ENCODE data around the gene PLAGL1.
A peak's percentile ranks its signal among the peaks of the same experiment; 100 is the strongest.
"Not testable (repeated sequence)": the region's sequence is repeated elsewhere in the genome, so short reads cannot be mapped to it uniquely, and the experiment has no call there.

Gene PLAGL1, protein sequence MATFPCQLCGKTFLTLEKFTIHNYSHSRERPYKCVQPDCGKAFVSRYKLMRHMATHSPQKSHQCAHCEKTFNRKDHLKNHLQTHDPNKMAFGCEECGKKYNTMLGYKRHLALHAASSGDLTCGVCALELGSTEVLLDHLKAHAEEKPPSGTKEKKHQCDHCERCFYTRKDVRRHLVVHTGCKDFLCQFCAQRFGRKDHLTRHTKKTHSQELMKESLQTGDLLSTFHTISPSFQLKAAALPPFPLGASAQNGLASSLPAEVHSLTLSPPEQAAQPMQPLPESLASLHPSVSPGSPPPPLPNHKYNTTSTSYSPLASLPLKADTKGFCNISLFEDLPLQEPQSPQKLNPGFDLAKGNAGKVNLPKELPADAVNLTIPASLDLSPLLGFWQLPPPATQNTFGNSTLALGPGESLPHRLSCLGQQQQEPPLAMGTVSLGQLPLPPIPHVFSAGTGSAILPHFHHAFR

DNA sequence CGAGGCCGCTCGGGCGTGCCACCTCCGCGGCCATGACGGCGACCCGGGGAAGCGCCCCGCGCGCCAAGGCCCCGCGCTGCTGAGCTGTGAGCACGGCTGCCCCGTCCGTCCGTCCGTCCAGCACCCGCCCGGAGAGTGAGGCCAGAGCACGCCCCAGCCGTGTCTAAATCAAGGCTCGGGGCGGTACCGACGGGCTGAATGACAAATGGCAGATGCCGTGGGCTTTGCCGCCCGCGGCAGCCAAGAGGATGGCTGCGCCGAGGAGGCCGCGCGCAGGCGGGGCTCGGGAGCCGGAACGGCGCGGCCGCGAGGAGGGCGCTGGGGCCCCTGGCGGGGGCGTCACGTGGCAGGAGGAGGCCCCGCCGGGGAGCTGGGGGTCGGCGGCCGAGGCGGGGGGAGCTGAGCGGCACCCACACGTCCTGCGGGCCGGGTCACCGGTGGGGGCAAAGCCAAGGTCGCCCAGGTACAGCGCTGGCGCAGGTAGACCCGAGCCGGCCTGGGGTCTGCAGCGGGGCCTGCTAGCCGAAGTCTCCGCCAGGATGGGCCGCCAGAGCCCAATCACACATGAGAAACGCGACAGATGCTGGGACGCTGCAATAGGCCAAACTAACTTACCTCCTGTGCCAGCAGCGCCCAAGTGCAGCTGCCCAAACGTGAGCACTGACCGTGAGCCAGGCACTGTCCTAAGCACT lies at the start of gene PLAGL1:
TSS of gene PLAGL1 (minus strand) at position 140 of the 692 bp plus-strand sequence. CDS start 60,123 bp downstream, outside the sequence.
- DNase-seq (ENCODE audit: low read depth): peak; percentile 70

DNA sequence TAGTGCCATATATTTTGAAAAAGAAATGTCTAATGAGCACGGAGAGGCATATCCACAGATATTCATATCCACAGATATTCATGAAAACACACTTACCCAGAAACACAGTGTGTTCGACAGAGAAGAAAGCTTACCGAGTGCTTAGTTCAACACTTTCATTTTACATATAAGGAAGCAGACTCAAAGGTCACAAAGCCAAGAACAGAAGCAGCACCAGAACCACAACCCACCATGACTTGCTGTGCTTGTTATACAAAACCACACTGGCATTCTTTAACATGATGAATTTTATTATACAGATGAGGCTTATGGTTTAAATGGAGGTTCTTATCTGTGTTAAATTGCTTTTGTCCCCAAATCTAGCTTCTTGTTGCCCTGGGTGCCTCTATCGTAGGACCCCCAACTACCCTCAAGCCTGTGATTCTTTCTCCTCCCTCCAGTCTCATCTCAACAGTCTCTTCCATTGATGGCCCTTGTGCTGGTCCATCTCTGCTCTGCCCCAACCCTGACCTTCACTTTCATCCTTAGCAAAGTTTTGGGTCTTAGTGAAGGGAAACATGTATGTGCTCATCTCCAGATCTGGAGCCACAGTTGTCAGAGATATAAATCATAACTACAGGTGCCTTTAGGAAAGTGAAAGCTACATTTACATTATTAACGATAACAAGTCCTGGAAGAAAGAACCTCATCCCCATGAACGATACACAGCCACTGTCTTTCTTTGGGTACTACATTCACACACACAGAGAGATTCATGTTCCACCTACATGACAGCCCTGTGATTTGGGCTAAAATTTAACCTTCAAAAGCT lies 47.3 kb upstream of the PLAGL1 start:
- DNase-seq (ENCODE audit: low read depth): no peak

- DNase-seq (ENCODE audit: low read depth): no peak
Measured at GRCh38 chr6:144053601-144054000, 45.5 kb upstream of the PLAGL1 start.

GRCh38 chr6:144052488-144052887 lies 44.4 kb upstream of the PLAGL1 start:
- DNase-seq (ENCODE audit: low read depth): no peak

GRCh38 chr6:144049386-144049785 lies 41.3 kb upstream of the PLAGL1 start:
- DNase-seq (ENCODE audit: low read depth): no peak

GRCh38 chr6:144047688-144048087 lies 39.6 kb upstream of the PLAGL1 start:
- DNase-seq (ENCODE audit: low read depth): no peak

- DNase-seq (ENCODE audit: low read depth): not testable (repeated sequence)
Measured at GRCh38 chr6:144046672-144047071, 38.6 kb upstream of the PLAGL1 start.

GRCh38 chr6:144044989-144045388 lies 36.9 kb upstream of the PLAGL1 start:
- DNase-seq (ENCODE audit: low read depth): not testable (repeated sequence)

DNA sequence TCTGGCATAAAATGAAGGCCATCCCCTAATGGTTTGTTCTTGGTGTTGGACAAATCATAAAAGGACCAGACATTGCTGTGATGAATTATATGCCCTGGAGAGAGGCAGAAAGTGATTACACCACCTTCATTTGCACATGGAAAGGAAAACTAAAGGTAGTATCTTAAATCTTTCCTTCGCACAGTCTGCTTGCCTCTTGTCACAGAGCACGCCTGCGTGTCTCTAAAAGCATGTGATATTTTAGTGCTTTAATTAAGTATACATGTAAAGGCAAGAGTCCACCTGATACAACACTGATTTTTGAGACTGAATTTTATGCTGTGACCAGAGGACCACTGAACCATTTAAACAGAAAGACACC lies 28.8 kb upstream of the PLAGL1 start:
- no peak for DNase-seq (ENCODE audit: low read depth)

DNA sequence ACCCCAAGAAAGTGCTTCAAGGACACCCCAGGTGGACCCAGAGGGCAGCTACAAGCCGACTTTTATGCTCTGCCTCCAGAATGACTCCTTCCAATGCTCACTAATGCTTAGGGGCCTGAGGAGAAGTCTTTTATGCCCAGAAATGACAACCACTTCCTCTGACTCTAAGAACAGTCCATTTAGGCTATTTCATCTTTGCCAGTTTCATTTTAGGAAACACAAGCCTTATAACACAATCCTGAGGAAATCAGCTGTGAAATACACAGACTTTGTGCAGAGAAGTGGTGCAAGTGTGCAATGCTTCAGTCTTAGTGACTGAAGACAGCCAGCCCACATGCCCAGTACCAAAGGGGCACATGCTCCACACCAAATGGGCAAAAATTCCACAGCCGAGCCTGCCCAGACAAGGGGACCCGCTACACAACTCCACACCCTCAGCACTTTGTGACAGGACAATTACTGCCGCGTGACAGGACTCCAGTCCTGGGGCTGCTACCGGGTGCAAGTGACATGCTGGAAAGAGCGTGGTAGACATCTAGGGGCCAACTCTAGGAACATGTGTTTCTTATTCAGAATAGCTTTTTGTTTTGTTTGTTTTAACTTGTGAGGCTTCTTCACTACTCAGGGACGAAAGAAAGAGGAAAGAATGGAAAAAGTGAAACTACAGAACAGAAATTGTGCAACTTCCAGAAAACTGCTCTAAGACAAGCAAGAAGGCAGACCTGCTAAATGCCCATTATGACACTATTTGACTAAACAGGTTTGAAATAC lies 28.2 kb upstream of the PLAGL1 start:
- DNase-seq (ENCODE audit: low read depth): peak; percentile 79

DNA sequence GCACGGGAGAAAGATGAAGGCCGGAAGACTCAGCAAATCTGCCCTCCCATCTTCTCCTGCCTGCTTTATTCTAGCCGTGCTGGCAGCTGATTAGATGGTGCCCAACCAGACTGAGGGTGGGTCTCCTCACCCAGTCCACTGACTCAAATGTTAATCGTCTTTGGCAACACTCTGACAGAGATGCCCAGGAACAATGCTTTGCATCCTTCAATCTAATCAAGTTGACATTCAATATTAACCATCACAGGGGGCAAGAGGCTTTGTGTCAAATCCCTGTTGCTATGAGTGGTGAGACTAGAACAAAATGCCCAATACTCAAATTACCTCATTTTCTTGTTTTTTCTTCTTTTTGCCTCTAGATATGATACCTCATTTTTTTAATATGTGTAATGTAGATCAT lies 27.4 kb upstream of the PLAGL1 start:
- no peak for DNase-seq (ENCODE audit: low read depth)

GRCh38 chr6:144033816-144034735 lies 26.0 kb upstream of the PLAGL1 start:
- peak; percentile 86 for DNase-seq (ENCODE audit: low read depth)

DNA sequence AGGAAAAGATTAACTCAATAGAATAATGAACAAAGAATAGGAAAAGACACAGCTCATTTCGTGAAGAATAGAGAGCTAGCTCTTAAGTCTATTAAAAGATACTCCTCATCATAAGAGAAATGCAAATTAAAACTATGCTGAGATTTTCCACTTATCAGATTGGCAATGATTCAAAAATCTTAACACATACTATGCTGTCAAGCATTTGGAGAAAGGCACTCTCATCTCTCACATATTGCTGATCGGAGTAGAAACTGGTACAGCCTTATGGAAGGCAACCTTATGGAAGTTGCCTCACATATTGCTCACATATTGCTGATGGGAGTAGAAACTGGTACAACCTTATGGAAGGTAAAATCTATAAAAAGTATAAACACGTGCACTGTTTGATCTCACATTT lies 21.4 kb upstream of the PLAGL1 start:
- DNase-seq (ENCODE audit: low read depth): no peak

DNA sequence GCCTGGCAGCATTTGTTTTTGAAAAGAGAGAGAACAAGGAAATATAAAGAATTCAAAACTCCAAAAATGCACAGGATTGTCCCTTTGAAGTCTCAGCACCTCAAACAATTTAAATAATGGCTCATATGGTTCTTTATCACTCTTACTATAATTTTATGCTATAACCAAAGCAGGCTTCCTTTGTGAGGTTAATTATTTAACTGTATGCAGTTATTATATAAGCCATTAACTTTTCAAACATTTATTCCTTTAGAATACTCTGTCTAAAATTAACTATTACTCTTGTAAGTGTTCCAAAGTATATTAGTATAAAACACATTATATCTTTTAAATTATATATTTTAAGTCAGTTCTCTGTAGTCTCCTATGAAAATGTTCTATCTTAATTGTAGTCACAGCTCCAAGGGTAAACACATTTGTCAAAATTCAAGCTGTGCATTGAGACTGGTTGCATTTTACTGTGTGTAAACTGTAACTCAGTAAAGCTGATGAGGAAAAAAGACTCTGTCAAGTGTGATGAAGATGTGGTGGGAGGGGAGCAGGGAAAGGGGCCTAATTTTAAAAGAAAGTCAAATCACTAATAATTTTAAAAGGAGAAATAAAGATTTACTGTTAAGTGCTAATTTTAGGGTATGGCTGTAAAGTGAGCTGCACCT lies 20.0 kb upstream of the PLAGL1 start:
- no peak for DNase-seq (ENCODE audit: low read depth)

- no peak for DNase-seq (ENCODE audit: low read depth)
Measured at GRCh38 chr6:144023216-144023615, 15.2 kb upstream of the PLAGL1 start.

DNA sequence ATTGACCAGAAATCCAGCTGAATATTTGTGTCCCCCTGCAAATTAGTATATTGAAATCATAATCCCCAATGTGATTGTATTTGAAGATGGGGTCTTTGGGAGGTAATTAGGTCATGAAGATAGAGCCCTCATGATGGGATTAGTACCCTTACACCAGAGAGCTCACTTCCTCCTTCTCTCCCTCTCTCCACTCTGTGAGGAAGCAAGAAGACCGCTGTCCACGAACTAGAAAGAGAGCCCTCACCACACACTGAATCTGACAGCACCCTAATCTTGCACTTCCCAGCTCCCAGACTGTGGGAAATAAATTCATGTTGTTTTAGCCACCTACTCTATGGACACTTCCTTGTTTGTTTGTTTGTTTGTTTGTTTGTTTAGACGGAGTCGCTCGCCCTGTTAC lies 11.9 kb upstream of the PLAGL1 start:
- DNase-seq (ENCODE audit: low read depth): no peak

- DNase-seq (ENCODE audit: low read depth): no peak
Measured at GRCh38 chr6:144017166-144018094, 9.4 kb upstream of the PLAGL1 start.

- peak; percentile 67 for DNase-seq (ENCODE audit: low read depth)
Measured at GRCh38 chr6:144013486-144013909, 5.4 kb upstream of the PLAGL1 start.

GRCh38 chr6:144012534-144012933 lies 4.5 kb upstream of the PLAGL1 start:
- DNase-seq (ENCODE audit: low read depth): no peak

All from fibroblast of gingiva (primary cell).